Activated naive CD4-positive, alpha-beta T cell treated with anti-CD3 and anti-CD28 coated beads, Interleukin-2, amount 50 U/mL, for 72 hours (primary cell): ENCODE data around the gene PTPRM. TPM values are rescaled to one million over a fixed set of nuclear protein-coding genes. Genes with fewer than 3 reads are reported as not detected.

ENCODE experiments used
- ATAC-seq, 2 donors: fragments of 150-1000 bp; cut with Tn5 transposase; 2 replicates each; pipeline ENCODE4 v1.10.0; 2021; ENCODE audit warnings: mild to moderate bottlenecking in 2 of 2, moderate library complexity in 2 of 2
- DNase-seq, 2 donors: peaks; one replicate each; pipeline ENCODE4 v3.0.0; 2021 to 2022; ENCODE audit warnings: low spot score in 2 of 2
- H3K27ac Mint-ChIP-seq, 2 donors: one replicate each; pipeline ENCODE4 v1.8.0; 2022; ENCODE audit warnings: mild to moderate bottlenecking in 2 of 2, mixed read lengths in 2 of 2
- H3K36me3 Mint-ChIP-seq, 2 donors: one replicate each; pipeline ENCODE4 v1.8.0; 2022; ENCODE audit warnings: mixed read lengths in 2 of 2
- H3K9me3 Mint-ChIP-seq, 2 donors: one replicate each; pipeline ENCODE4 v1.8.0; 2022; ENCODE audit warnings: mixed read lengths in 2 of 2
- total RNA-seq, 2 donors: library from RNA; stranded (reverse); gene quantifications; one replicate each; pipeline ENCODE4 v1.2.3, GENCODE V29; 2022

Gene PTPRM
- total RNA-seq, 2 donors from 2014 or later, result 1.7 to 2.8 TPM

DNA sequence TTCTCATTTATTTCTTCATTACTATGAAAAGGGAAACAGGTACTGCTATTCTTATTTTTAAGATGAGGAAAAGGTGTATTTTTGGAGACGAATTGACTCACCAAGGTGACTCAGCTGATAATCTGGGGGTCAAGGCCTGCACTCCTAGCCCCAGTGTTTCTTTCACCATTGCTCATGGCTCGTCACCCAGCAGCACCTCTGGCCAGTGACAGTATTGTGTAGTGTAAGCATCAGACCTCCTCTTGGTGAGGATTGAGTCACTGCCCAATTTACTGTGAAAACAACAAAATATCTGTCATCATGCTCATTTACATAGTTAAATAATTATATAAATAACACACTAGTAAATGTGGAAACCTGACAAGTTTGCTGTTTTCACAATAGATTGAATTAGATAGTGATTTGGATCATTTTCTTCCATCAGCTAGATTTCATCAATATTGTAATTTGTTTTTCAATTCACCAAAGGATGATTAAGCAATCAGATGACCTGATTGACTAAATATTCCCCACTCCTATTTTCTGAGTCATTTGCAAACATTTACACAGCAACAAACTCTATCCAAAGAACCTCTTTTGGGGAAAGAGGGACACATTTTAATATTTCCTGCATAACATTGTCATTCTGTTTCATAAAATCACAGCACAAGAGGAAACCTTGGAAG, 549.4 kb downstream of the PTPRM start:
- no peak for ATAC-seq

GRCh38 chr18:8117006-8117371, 549.9 kb downstream of the PTPRM start:
- H3K9me3 Mint-ChIP-seq, result no peaks in the 10 kb centered on the region
- peak overlapping the region in 1 of 2 donors; percentile 29 for H3K27ac Mint-ChIP-seq
- ATAC-seq, result no peak
- no peaks in the 10 kb centered on the region for H3K36me3 Mint-ChIP-seq
- no peak for DNase-seq

More for the DNA sequence above, 549.4 kb downstream of the PTPRM start:
- no peak for DNase-seq
- Mint-ChIP-seq H3K36me3 (no peaks in the 10 kb centered on the region), H3K9me3 (no peaks in the 10 kb centered on the region), H3K27ac (peak overlapping the region in 1 of 2 donors; percentile 29)

GRCh38 chr18:8121101-8121500, 554.0 kb downstream of the PTPRM start:
- H3K36me3 Mint-ChIP-seq, result no peaks in the 10 kb centered on the region
- no peak overlapping the region for H3K27ac Mint-ChIP-seq
- DNase-seq (no peak), ATAC-seq (no peak)
- H3K9me3 Mint-ChIP-seq, result no peaks in the 10 kb centered on the region

DNA sequence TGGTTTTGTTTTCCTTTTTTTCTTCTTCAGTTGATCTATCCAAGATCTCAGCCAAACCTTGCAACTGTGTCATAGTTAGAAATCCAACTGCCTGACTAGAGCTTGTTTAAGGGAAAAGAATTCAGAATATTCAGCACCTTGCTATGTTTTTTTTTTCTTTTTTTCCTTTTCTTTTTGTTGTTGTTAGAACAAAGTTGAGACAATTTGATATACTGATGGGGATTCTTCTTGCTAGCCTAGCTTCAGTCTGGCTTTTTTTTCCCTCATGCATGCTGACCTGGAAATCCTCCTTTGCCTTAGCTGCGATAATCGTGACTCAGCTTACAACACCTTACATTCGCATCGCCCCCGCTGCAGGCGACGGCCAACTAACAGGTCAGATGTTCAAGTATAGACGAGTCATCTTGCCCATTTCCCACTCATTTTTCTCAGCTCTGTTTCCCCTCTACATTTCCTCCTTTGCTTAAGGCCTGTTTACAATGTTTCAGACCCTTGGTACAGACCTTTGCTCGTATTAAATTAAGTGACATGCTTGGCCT, 554.9 kb downstream of the PTPRM start:
- DNase-seq, result no peak
- peaks cover 5 to 7% of the 10 kb centered on the region in 2 donors for H3K9me3 Mint-ChIP-seq
- ATAC-seq, result no peak
- no peak overlapping the region for H3K27ac Mint-ChIP-seq
- no peaks in the 10 kb centered on the region for H3K36me3 Mint-ChIP-seq

DNA sequence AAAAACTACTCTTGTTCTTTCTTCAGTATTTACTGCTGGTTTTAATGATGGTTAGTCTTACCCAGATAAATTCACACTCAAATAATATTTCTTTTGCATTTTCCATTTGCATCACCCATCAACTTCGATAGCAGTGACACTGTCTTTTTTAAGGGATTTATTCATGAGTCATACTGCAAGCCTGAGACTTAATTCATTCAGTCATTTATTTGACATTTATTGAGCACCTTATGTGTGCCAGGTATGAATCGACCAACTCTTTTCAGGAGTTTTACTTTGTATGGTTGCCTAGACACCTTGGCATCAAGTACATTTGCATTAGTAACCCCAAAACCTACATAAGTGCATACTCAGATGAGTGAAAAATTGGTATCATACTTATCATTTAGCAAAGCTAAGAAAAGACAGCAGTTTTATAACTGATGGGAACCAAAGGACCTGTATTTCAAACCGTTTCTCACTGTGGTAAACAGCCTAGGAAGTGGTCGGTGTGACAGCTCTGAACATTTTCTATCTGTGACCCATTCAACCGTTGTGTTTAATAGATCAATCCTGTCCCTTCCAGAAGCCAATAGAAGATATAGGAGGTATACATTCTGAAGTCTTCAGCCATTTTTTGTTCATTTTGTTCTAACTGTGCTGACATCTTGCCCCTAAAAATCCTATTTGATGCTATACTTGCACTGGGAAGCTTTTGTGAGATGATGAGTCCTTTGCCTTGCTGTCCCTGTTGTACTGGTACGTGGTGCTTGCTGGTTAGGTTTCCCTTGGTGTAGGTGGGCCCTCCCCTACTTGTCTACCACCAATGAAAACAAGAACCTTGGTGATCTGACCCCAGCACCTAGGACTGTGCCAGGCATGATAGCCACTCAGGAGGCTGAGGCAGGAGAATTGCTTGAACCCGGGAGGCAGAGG, 557.4 kb downstream of the PTPRM start:
- no peak for DNase-seq
- Mint-ChIP-seq H3K9me3 (peaks cover 5 to 7% of the 10 kb centered on the region in 2 donors), H3K27ac (no peak overlapping the region), H3K36me3 (no peaks in the 10 kb centered on the region)
- ATAC-seq, result no peak

DNA sequence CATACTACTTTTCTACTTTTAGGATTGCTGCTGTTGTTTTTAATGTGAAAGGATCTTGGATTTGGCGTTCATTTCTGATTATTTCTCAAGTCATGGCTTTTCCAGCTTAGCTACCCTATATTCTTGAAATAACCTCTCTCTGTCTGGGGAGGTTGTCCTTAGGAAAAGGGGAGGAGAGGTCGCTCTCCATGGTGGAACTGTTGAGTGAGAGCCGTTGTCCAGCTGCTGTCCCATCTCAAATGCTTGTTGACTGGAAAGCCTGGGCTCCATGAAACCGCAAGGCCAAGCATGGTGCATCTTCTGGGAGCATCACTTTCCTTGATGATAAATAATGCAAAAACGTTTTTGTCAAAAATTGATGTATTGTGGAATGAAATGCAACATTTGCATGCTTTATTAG, 563.0 kb downstream of the PTPRM start:
- DNase-seq (no peak), ATAC-seq (no peak)
- Mint-ChIP-seq H3K27ac (no peak overlapping the region), H3K36me3 (no peaks in the 10 kb centered on the region), H3K9me3 (peaks cover 7 to 14% of the 10 kb centered on the region in 2 donors)

- H3K36me3 Mint-ChIP-seq, result no peaks in the 10 kb centered on the region
- peaks cover 0 to 10% of the 10 kb centered on the region in 2 donors for H3K9me3 Mint-ChIP-seq
- no peak for DNase-seq
- no peak overlapping the region for H3K27ac Mint-ChIP-seq
- no peak for ATAC-seq
Observed at GRCh38 chr18:8133032-8133431, 565.9 kb downstream of the PTPRM start.

GRCh38 chr18:8133888-8134287, 566.8 kb downstream of the PTPRM start:
- Mint-ChIP-seq H3K36me3 (peaks cover 0 to 6% of the 10 kb centered on the region in 2 donors), H3K27ac (no peak overlapping the region), H3K9me3 (peaks cover 4 to 15% of the 10 kb centered on the region in 2 donors)
- DNase-seq (no peak), ATAC-seq (no peak)

DNA sequence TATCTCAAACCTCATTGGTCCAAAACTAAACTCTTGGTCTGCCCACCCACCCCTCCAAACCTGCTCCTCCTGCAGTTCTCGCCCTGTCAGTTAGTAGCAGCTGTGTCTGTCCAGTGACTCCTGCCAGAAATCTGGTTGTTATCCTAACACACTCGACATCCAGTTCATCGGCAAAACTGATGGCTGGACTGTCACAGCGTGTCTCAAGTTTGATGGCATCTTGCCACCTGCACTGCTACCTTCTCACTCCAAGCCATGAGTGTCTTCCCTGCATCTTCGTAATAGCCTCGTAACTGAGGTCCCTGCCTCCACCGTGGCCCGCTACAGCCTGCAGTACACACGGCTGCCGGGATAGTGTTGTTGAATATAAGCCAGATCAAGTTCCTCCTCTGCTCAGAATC, 572.0 kb downstream of the PTPRM start:
- ATAC-seq, result no peak
- no peak overlapping the region for H3K27ac Mint-ChIP-seq

DNA sequence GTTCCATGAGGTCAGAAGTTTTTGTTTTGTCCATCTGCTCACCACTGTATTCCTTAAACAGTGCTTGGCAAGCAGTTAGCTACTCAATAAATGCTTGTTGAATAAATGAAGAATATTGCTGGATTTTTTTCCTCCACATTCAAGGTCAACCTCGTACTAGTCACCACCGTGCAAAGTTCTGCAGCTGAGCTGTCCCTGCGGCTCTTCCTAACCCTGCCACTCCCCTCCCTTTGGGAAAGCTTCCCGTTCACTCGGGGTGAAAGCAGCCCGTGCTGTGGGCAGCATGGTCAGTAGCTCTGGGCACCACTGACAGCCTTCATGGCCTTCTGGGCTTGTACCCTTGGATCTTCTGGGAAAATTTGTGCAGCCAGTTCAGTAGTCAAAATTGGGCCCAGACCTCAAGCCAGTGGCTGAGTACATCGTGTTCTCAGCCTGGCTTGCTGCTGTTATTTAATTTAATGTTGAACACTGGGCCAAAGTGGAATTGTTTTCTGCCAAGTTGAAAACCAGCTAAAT, 572.8 kb downstream of the PTPRM start:
- H3K9me3 Mint-ChIP-seq, result peaks cover 16 to 18% of the 10 kb centered on the region in 2 donors
- H3K27ac Mint-ChIP-seq, result no peak overlapping the region
- no peak for ATAC-seq
- peaks cover 0 to 10% of the 10 kb centered on the region in 2 donors for H3K36me3 Mint-ChIP-seq
- DNase-seq, result no peak

More for the DNA sequence above, 572.0 kb downstream of the PTPRM start:
- H3K36me3 Mint-ChIP-seq, result peaks cover 0 to 10% of the 10 kb centered on the region in 2 donors
- DNase-seq, result no peak
- H3K9me3 Mint-ChIP-seq, result peaks cover 13 to 14% of the 10 kb centered on the region in 2 donors

DNA sequence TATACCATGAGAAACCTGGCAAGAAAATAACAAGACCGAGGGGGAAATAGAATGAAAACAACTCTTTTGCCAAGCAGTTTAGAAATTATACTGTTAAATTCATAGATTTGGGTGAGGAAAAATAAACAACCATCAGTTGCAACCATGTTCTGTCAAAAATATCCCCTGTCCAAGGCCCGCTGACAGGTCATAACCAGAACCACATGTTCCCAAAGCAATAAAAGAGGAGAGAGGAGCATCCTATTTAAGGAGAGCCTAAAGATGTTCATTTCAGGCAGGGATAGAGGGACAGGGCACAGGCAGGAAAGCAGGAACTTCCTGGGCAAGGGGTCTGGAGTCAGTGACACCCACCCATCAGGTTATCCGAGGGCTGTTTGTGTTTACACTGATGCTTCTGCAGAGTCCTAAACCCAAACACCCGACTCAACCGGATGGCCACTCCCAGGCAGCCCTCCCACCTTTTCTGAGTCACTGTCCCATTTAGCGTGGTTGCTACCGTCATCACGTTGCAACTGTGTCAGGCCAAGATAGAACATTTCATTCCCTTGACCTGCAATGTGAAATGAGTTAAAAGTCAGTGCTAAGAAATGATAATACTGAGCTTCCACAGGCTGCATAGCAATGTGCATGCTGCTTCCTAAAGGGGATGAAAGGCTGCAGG, 573.9 kb downstream of the PTPRM start:
- DNase-seq, result no peak
- ATAC-seq, result no peak
- Mint-ChIP-seq H3K36me3 (peaks cover 0 to 10% of the 10 kb centered on the region in 2 donors), H3K27ac (no peak overlapping the region), H3K9me3 (peaks cover 17 to 19% of the 10 kb centered on the region in 2 donors)

DNA sequence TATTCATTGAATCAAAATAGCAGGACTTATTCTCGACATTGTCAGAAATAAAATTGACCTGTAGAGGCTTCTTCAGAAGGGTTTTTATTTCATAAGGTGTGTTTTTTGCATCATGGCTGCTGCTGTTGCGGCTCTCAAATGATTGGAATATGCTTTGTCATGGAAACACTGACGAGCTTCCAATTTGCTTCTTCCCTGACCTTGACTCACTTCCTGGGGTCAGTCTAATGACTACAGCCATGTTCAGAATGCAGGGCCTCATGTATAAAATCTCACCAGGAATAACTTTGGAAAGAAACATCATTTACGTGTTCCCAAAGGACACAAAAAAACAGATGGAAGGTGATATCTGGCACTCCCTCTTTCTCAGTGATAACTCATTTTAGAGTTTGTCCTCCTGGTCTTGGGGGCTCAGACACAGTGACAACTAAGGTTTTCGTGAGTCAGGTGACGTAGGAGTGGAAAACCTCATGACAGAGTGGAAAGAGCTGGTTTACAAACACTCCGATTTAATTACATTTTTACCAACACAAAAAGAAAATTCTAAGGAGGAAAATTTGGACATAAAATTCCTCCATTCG, 575.1 kb downstream of the PTPRM start:
- peaks cover 20 to 23% of the 10 kb centered on the region in 2 donors for H3K9me3 Mint-ChIP-seq
- no peak overlapping the region for H3K27ac Mint-ChIP-seq
- DNase-seq, result no peak
- peaks cover 0 to 10% of the 10 kb centered on the region in 2 donors for H3K36me3 Mint-ChIP-seq
- no peak for ATAC-seq

DNA sequence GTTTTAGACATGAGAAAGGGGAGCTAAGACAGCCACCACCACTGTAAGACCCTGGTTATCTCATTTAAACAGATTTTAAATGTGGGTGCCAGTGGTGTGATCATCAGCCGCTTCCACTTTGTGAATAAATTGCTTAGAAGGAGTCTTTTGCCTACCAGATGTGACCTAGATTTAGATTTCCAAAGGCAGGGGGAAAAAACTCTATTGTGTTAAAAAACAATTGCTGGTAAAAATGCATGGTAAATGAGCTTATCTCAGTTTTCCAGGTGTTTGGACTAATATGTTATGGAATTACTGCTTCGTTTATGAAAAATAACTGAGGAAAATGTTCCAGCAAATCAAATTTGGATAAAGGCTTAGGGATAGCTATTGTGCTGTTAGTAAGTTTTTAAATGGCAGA, 575.8 kb downstream of the PTPRM start:
- peaks cover 23 to 24% of the 10 kb centered on the region in 2 donors for H3K9me3 Mint-ChIP-seq
- H3K27ac Mint-ChIP-seq, result no peak overlapping the region
- no peak for ATAC-seq
- peaks cover 0 to 10% of the 10 kb centered on the region in 2 donors for H3K36me3 Mint-ChIP-seq
- no peak for DNase-seq

DNA sequence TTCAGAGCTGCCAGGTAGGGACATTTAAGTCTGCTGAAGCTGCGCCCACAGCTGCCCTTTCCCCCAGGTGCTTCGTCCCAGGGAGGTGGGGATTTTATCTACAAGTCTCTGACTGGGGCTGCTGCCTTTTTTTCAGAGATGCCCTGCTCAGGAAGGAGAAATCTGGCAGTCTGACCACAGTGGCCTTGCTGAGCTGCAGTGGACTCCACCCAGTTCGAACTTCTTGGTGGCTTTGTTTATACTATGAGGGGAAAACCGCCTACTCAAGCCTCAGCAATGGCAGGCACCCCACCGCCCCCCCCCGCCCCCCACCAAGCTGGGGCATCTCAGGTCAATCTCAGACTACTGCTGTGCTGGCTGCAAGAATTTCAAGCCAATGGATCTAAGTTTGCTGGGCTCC, 584.1 kb downstream of the PTPRM start:
- Mint-ChIP-seq H3K36me3 (no peaks in the 10 kb centered on the region), H3K27ac (no peak overlapping the region), H3K9me3 (peaks cover 4 to 14% of the 10 kb centered on the region in 2 donors)
- ATAC-seq, result no peak
- no peak for DNase-seq

GRCh38 chr18:8153887-8154583, 586.9 kb downstream of the PTPRM start:
- no peak for DNase-seq

GRCh38 chr18:8162802-8163201, 595.7 kb downstream of the PTPRM start:
- peaks cover 0 to 7% of the 10 kb centered on the region in 2 donors for H3K9me3 Mint-ChIP-seq
- no peak overlapping the region for H3K27ac Mint-ChIP-seq
- no peaks in the 10 kb centered on the region for H3K36me3 Mint-ChIP-seq
- no peak for DNase-seq
- no peak for ATAC-seq

More at GRCh38 chr18:8153887-8154583, 586.9 kb downstream of the PTPRM start:
- H3K9me3 Mint-ChIP-seq, result peaks cover 3 to 7% of the 10 kb centered on the region in 2 donors
- H3K36me3 Mint-ChIP-seq, result no peaks in the 10 kb centered on the region
- H3K27ac Mint-ChIP-seq, result no peak overlapping the region
- no peak for ATAC-seq
